Mammary epithelial cell (primary cell): ENCODE measurements around the gene ERGIC1.

ENCODE experiments used
- CTCF ChIP-seq, 2 donors: IDR thresholded peaks in 1 of 2; conservative IDR thresholded peaks in 1 of 2; 2 replicates each; pipeline ENCODE4 v1.5.1; 2011 to 2012; ENCODE audit warnings: inconsistent platforms in 2 of 2, low read length in 2 of 2, mild to moderate bottlenecking in 2 of 2, control low read depth in 1 of 2, low read depth in 1 of 2; ENCODE audit not compliant: insufficient read depth in 1 of 2; ENCODE audit errors: extremely low read depth in 1 of 2
- EZH2 ChIP-seq: IDR thresholded peaks from 2 replicates; pipeline ENCODE4 v1.6.1; 2012; ENCODE audit warnings: low read length, inconsistent platforms, borderline replicate concordance

- TF ChIP-seq CTCF (conservative IDR thresholded peaks at IDR 0.05 in 1 of 2, IDR thresholded peaks at IDR 0.05 in 1 of 2; ENCODE audit: extremely low read depth in 1 of 2, insufficient read depth in 1 of 2, low read depth in 1 of 2, low read length in 2 of 2) (no peak), EZH2 (no peak)
Measured at GRCh38 chr5:172933238-172933637, 99.2 kb downstream of the ERGIC1 start.
